NCI-H1417 (cell line): ENCODE data around the gene FYN.

ENCODE experiments used
- DNase-seq, 3 experiments: peaks; one replicate each; lab custom pipeline; 2025; lab: John Stamatoyannopoulos, UW

Gene FYN

GRCh38 chr6:111748231-111748647, 125.0 kb downstream of the FYN start:
- no peak for DNase-seq

- no peak for DNase-seq
Measured at GRCh38 chr6:111747829-111748228, 125.4 kb downstream of the FYN start.

- no peak for DNase-seq
Measured at GRCh38 chr6:111747396-111747795, 125.9 kb downstream of the FYN start.

- no peak for DNase-seq
Measured at GRCh38 chr6:111746983-111747382, 126.3 kb downstream of the FYN start.

- DNase-seq: no peak
Measured at GRCh38 chr6:111745636-111746035, 127.6 kb downstream of the FYN start.

GRCh38 chr6:111745186-111745585, 128.1 kb downstream of the FYN start:
- DNase-seq: no peak

GRCh38 chr6:111743862-111744692, 129.2 kb downstream of the FYN start:
- no peak for DNase-seq

- DNase-seq: no peak
Measured at GRCh38 chr6:111743360-111743759, 129.9 kb downstream of the FYN start.

- DNase-seq: no peak
Measured at GRCh38 chr6:111741177-111741952, 131.9 kb downstream of the FYN start.

- no peak for DNase-seq
Measured at GRCh38 chr6:111740506-111740905, 132.7 kb downstream of the FYN start.

- no peak for DNase-seq
Measured at GRCh38 chr6:111739257-111739696, 134.0 kb downstream of the FYN start.

GRCh38 chr6:111738631-111739030, 134.6 kb downstream of the FYN start:
- no peak for DNase-seq

- no peak for DNase-seq
Measured at GRCh38 chr6:111738156-111738555, 135.1 kb downstream of the FYN start.

- peak in 1 of 3 experiments; percentile 10 for DNase-seq
Measured at GRCh38 chr6:111737065-111737521, 136.2 kb downstream of the FYN start.

- no peak for DNase-seq
Measured at GRCh38 chr6:111736005-111736608, 137.1 kb downstream of the FYN start.

GRCh38 chr6:111734068-111735061, 138.9 kb downstream of the FYN start:
- no peak for DNase-seq

- no peak for DNase-seq
Measured at GRCh38 chr6:111732390-111732789, 140.9 kb downstream of the FYN start.

- no peak for DNase-seq
Measured at GRCh38 chr6:111731456-111732195, 141.6 kb downstream of the FYN start.

- DNase-seq: no peak
Measured at GRCh38 chr6:111730864-111731263, 142.4 kb downstream of the FYN start.

GRCh38 chr6:111727802-111728201, 145.4 kb downstream of the FYN start:
- DNase-seq: no peak

- DNase-seq: no peak
Measured at GRCh38 chr6:111727041-111727440, 146.2 kb downstream of the FYN start.
